Sigmoid colon (tissue), 7 donors: Measurements from ENCODE around the gene VDAC1. TPM values are rescaled to one million over a fixed set of nuclear protein-coding genes. Genes with fewer than 3 reads are reported as not detected.
A peak's percentile ranks its signal among the peaks of the same experiment; 100 is the strongest.

Experiments
- DNase-seq: peaks from one replicate; pipeline ENCODE4 v3.0.0-alpha.2; 2019
- H3K27ac ChIP-seq, 4 donors: fragments of 200-600 bp; sonication (generic); one replicate each; pipeline ENCODE4 v1.5.1; 2016 to 2019; ENCODE audit warnings: mild to moderate bottlenecking in 1 of 4
- H3K27me3 ChIP-seq, 3 donors: fragments of 200-600 bp; sonication (generic); one replicate each; pipeline ENCODE4 v1.5.1; 2019; ENCODE audit warnings: mild to moderate bottlenecking in 1 of 3
- H3K36me3 ChIP-seq, 4 donors: fragments of 200-600 bp; sonication (generic); one replicate each; pipeline ENCODE4 v1.5.1; 2016 to 2019
- H3K4me1 ChIP-seq, 4 donors: fragments of 200-600 bp; sonication (generic); one replicate each; pipeline ENCODE4 v1.5.1; 2017 to 2019
- H3K4me3 ChIP-seq, 4 donors: fragments of 200-600 bp; sonication (generic); one replicate each; pipeline ENCODE4 v1.5.1; 2017 to 2019; ENCODE audit warnings: mild to moderate bottlenecking in 2 of 4, moderate library complexity in 1 of 4
- H3K9me3 ChIP-seq, 4 donors: fragments of 200-600 bp in 3 of 4; sonication (generic) in 3 of 4; one replicate each; pipeline versions ENCODE4 v1.5.1 to v1.6.1; 2013 to 2019
- EP300 ChIP-seq, 4 donors: sonication (generic); formaldehyde crosslinking; IDR thresholded peaks; one replicate each; pipeline ENCODE4 v1.6.1; 2017; ENCODE audit warnings: antibody characterized with exemption in 4 of 4
- POLR2A ChIP-seq, 2 donors: fragments of 450-650 bp; IDR thresholded peaks; one replicate each; pipeline ENCODE4 v1.6.1; 2016; ENCODE audit warnings: antibody characterized with exemption in 2 of 2, mild to moderate bottlenecking in 2 of 2, moderate library complexity in 2 of 2
- POLR2AphosphoS5 ChIP-seq, 4 donors: sonication (generic); formaldehyde crosslinking; IDR thresholded peaks; one replicate each; pipeline ENCODE4 v1.6.1; 2017; ENCODE audit warnings: antibody characterized with exemption in 4 of 4
- WGBS, 2 donors: extraction: QIAGEN DNeasy Blood & Tissue Kit; methylation state at CpG; one replicate each; pipeline ENCODE4 v1.1.7; 2013; 5-methylcytosine and 5-hydroxymethylcytosine counted together
- intact Hi-C: fragments of 100-400 bp; cut with DNase I; formaldehyde crosslinking; loops from one replicate; pipeline ENCODE4 v1.15.1; 2023
- polyA plus RNA-seq, 3 donors: library from polyadenylated mRNA; stranded (reverse); fragments of 200-250 nt; gene quantifications; one replicate each; pipeline ENCODE4 v1.2.3, GENCODE V29; 2013
- total RNA-seq, 4 donors: library from RNA; depleted of rRNA; stranded (reverse); fragments of >200 nt; gene quantifications; one replicate each; pipeline ENCODE4 v1.1.0, GENCODE V29; 2016
- TF ChIP-seq, protein P1 (sequence below), 4 experiments: fragments of 450-650 bp in 3 of 4; fragments of 200-600 bp in 1 of 4; IDR thresholded peaks; one replicate each; pipeline ENCODE4 v1.5.1; 2016 to 2019; ENCODE audit warnings: antibody characterized with exemption in 4 of 4, mild to moderate bottlenecking in 3 of 4, moderate library complexity in 2 of 4
- donor health status: healthy with polysubstance abuse.
- donor health status: Bipolar disorder and iron deficiency.
- donor health status: healthy.

Gene VDAC1
- total and polyA plus RNA-seq, 7 donors, result 71.3 to 361 (median 99.2) TPM

DNA sequence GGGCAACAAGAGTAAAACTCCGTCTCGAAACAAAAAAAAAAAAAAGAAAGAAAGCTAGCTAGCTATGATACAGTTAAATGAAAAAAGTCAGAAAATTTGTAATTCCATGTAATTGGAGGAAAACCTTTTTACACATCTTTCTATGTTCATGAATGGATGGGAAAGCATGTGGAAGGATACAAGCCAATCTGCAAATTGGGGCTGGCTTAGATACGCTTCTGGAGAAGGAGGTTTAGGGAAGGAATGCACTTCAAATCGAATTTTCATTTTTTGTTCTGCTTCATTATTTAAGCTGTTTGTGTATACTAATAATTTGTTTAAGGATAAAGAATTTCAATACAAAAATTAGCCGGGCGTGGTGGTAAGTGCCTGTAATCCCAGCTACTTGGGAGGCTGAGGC, 6.7 kb downstream of the VDAC1 start:
- H3K36me3 ChIP-seq, result peaks cover 0 to 7% (median 0%) of the 10 kb centered on the region in 4 donors
- intact Hi-C loops, result no loop called here
- TF ChIP-seq POLR2AphosphoS5 (IDR thresholded peaks at IDR 0.05) (no peak), EP300 (IDR thresholded peaks at IDR 0.05) (no peak), POLR2A (IDR thresholded peaks at IDR 0.05) (no peak)
- TF ChIP-seq, protein P1, sequence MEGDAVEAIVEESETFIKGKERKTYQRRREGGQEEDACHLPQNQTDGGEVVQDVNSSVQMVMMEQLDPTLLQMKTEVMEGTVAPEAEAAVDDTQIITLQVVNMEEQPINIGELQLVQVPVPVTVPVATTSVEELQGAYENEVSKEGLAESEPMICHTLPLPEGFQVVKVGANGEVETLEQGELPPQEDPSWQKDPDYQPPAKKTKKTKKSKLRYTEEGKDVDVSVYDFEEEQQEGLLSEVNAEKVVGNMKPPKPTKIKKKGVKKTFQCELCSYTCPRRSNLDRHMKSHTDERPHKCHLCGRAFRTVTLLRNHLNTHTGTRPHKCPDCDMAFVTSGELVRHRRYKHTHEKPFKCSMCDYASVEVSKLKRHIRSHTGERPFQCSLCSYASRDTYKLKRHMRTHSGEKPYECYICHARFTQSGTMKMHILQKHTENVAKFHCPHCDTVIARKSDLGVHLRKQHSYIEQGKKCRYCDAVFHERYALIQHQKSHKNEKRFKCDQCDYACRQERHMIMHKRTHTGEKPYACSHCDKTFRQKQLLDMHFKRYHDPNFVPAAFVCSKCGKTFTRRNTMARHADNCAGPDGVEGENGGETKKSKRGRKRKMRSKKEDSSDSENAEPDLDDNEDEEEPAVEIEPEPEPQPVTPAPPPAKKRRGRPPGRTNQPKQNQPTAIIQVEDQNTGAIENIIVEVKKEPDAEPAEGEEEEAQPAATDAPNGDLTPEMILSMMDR (IDR thresholded peaks at IDR 0.05), result no peak
- H3K4me1 ChIP-seq, result peaks cover 0 to 97% (median 90%) of the 10 kb centered on the region in 4 donors
- no peak for DNase-seq
- H3K4me3 ChIP-seq, result no peak overlapping the region
- WGBS, 2 donors, result 83 to 87% methylated on average over 6 of the region's 6 CpGs
- no peaks in the 10 kb centered on the region for H3K9me3 ChIP-seq
- no peak overlapping the region for H3K27ac ChIP-seq
- no peaks in the 10 kb centered on the region for H3K27me3 ChIP-seq

DNA sequence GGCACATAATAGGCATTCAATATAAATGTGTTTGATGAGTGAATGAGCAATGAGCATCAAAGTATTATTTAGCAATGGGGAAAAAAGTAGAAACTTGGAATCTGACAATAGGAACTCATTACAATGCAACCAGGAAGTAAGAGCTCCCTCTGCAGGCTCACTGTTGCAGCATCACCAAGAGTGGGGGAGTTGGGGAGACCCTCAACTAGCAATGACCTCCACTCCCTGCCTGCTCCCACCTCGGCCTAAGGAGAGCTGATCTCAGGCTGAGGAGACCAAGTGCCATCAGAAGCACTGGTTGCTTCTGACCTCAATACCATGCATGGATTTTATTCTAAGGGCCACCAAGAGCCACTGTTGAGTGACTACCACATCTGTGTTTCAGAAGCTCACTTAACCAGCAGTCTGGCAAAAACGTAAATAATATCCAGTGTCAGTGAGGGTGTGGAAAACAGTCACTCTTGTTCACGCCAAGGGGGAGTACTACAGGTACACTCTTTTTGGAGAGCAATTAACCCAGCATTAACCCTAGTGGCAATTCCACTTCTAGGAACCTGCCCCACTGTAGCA, 8.0 kb downstream of the VDAC1 start:
- no peak overlapping the region for H3K4me3 ChIP-seq
- H3K27me3 ChIP-seq, result no peaks in the 10 kb centered on the region
- intact Hi-C loops, result no loop called here
- no peak overlapping the region for H3K27ac ChIP-seq
- TF ChIP-seq POLR2A (IDR thresholded peaks at IDR 0.05) (no peak), POLR2AphosphoS5 (IDR thresholded peaks at IDR 0.05) (no peak), EP300 (IDR thresholded peaks at IDR 0.05) (no peak)
- TF ChIP-seq, protein P1 (IDR thresholded peaks at IDR 0.05), result no peak
- DNase-seq, result no peak
- H3K36me3 ChIP-seq, result peaks cover 0 to 7% (median 0%) of the 10 kb centered on the region in 4 donors
- no peaks in the 10 kb centered on the region for H3K9me3 ChIP-seq
- H3K4me1 ChIP-seq, result peaks cover 0 to 97% (median 90%) of the 10 kb centered on the region in 4 donors
- 68 to 84% methylated on average over 3 of the region's 3 CpGs for WGBS, 2 donors

DNA sequence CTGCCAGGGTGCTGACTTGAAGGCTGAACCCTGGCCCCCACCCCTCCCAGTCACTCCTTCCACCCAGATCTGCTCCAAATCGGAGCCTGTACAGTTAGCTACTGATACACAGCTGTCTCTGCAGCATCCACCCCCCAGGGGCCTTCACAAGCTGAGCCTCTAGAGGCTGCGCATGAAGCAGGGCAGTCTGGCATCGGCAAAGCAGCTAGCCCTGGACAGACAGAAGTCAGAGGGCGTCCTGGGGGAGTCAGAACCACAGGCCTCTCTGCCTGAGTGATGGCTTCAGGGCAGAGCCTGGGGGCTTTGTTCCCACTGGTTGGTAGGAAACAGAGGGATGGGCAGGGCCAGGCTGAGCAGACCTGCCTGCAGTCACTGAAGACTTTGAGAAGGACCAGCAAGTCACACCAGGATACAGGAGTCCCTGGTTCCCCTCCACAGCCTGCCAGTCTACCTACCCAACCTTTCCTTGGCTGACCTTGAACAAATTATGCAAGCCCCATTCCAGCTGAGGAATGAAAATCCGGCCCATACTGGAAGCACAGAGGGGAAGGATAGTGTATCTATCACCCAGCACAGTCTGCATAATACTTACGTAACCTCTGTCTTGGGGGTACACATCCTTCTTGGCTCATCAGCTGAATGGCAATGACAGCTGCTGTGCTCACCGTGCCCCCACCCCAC, 8.8 kb downstream of the VDAC1 start:
- TF ChIP-seq POLR2AphosphoS5 (IDR thresholded peaks at IDR 0.05) (no peak), EP300 (IDR thresholded peaks at IDR 0.05) (no peak), POLR2A (IDR thresholded peaks at IDR 0.05) (no peak)
- H3K9me3 ChIP-seq, result no peaks in the 10 kb centered on the region
- 62 to 71% methylated on average over 7 of the region's 7 CpGs for WGBS, 2 donors
- H3K4me3 ChIP-seq, result no peak overlapping the region
- H3K27me3 ChIP-seq, result no peaks in the 10 kb centered on the region
- H3K27ac ChIP-seq, result peak overlapping the region in 3 of 4 donors; percentile 38 to 73 (median 39)
- intact Hi-C loops, result no loop called here
- H3K36me3 ChIP-seq, result peaks cover 0 to 4% (median under 1%) of the 10 kb centered on the region in 4 donors
- DNase-seq, result no peak
- H3K4me1 ChIP-seq, result peaks cover 0 to 97% (median 91%) of the 10 kb centered on the region in 4 donors

DNA sequence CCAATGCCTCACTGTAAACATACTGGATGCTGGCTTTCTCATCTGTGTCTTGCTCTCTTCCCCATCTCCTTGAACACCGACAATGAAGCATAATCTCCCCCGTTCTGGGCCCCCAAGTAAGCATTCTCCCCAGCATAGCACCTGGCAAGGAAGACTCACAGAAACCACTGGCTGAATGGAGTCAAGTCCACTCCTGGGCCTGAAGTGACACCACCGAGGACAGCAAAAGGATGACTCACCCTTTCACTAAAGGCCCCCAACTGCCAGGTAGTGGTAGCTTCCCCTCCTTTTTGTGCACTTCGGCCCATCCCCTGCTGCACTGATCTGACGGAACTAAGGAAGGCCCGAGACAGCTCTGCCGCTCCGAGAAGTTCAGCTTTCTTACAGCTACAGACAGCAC, 9.4 kb downstream of the VDAC1 start:
- no peaks in the 10 kb centered on the region for H3K9me3 ChIP-seq
- TF ChIP-seq EP300 (IDR thresholded peaks at IDR 0.05), result no peak
- TF ChIP-seq POLR2A (IDR thresholded peaks at IDR 0.05), result no peak
- TF ChIP-seq, protein P1 (IDR thresholded peaks at IDR 0.05), result no peak
- no peak for TF ChIP-seq POLR2AphosphoS5 (IDR thresholded peaks at IDR 0.05)
- H3K4me3 ChIP-seq, result no peak overlapping the region
- 64 to 74% methylated on average over 8 of the region's 8 CpGs for WGBS, 2 donors
- DNase-seq, result no peak
- no peaks in the 10 kb centered on the region for H3K27me3 ChIP-seq
- peaks cover 5 to 8% (median 8%) of the 10 kb centered on the region in 4 donors for H3K36me3 ChIP-seq
- peak overlapping the region in 3 of 4 donors; percentile 38 to 73 (median 39) for H3K27ac ChIP-seq
- intact Hi-C loops, result no loop called here
- H3K4me1 ChIP-seq, result peaks cover 0 to 97% (median 85%) of the 10 kb centered on the region in 4 donors

DNA sequence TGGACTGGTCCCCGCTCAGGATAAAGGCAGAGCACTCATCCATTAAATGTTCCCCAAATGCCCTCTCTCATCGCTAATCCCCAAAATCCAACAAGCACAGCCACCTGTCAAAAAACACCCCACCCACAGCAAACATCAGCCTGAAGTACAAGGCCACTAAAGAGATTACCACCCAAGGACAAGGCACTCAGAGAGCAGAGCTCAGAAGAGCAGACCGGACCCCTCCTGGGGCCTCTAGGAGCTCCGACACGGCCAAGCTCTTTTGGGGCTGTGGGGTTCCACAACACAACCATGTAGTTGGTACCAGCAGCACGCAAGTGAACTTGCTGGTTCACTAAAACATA, 9.8 kb downstream of the VDAC1 start:
- Histone ChIP-seq H3K27ac (peak overlapping the region in 3 of 4 donors; percentile 38 to 73 (median 39)), H3K4me1 (peaks cover 0 to 93% (median 81%) of the 10 kb centered on the region in 4 donors), H3K27me3 (no peaks in the 10 kb centered on the region), H3K36me3 (peaks cover 9 to 12% (median 12%) of the 10 kb centered on the region in 4 donors), H3K4me3 (no peak overlapping the region), H3K9me3 (no peaks in the 10 kb centered on the region)
- WGBS, 2 donors, result 63 to 88% methylated on average over 6 of the region's 6 CpGs
- DNase-seq, result no peak
- intact Hi-C loops, result no loop called here
- TF ChIP-seq POLR2AphosphoS5 (IDR thresholded peaks at IDR 0.05) (no peak), EP300 (IDR thresholded peaks at IDR 0.05) (no peak)
